GM19328 (cell line): ENCODE results near the gene JAK3.
"Not testable (repeated sequence)": the region's sequence is repeated elsewhere in the genome, so short reads cannot be mapped to it uniquely, and the experiment has no call there.

ENCODE experiments used
- ATAC-seq: cut with Tn5 transposase; IDR thresholded peaks from one replicate; pipeline ENCODE4 v1.9.1; 2021; ENCODE audit warnings: mild to moderate bottlenecking, moderate library complexity; ENCODE audit not compliant: unreplicated experiment

The JAK3 gene

DNA sequence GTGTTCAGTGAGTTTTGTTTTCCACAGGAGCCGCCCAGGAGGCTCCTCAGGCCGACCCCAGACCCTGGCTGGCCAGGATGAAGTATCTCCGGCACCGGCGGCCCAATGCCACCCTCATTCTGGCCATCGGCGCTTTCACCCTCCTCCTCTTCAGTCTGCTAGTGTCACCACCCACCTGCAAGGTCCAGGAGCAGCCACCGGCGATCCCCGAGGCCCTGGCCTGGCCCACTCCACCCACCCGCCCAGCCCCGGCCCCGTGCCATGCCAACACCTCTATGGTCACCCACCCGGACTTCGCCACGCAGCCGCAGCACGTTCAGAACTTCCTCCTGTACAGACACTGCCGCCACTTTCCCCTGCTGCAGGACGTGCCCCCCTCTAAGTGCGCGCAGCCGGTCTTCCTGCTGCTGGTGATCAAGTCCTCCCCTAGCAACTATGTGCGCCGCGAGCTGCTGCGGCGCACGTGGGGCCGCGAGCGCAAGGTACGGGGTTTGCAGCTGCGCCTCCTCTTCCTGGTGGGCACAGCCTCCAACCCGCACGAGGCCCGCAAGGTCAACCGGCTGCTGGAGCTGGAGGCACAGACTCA, 40.0 kb downstream of the JAK3 start:
- no peak for ATAC-seq

DNA sequence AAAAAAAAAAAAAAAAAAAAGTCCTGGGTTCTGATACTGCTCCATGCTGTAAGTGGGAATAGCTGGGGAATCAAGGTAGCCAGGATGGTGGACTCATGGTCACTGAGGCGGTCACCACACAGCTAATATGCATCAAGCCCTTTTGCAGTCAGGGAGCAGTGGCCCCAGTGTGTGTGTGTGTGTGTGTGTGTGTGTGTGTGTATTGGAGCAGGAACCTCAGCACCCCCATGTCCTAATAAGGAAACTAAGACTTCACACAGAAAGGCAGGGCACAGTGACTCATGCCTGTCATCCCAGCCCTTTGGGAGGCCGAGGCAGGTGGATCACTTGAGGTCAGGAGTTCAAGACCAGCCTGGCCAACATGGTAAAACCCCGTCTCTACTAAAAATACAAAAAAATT, 40.8 kb downstream of the JAK3 start:
- ATAC-seq, result no peak

DNA sequence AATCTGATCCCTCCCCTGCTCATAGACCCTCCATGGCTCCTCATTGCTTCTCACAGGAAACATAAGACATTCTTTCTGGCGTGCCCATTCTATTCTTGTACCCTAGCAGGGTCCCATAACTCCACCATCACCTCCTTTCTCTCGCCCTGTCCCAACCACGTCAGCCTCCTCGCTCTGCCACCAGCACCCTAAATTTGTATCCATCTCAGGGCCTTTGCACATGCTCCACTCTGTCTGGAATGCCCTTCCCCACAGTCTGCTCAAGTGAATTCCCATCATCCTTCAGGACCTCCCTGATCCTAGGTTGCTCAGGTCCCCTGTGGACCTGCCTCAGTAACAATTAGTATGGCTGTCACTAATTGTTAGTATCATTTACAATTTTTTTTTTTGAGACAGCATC, 42.4 kb downstream of the JAK3 start:
- ATAC-seq, result no peak

DNA sequence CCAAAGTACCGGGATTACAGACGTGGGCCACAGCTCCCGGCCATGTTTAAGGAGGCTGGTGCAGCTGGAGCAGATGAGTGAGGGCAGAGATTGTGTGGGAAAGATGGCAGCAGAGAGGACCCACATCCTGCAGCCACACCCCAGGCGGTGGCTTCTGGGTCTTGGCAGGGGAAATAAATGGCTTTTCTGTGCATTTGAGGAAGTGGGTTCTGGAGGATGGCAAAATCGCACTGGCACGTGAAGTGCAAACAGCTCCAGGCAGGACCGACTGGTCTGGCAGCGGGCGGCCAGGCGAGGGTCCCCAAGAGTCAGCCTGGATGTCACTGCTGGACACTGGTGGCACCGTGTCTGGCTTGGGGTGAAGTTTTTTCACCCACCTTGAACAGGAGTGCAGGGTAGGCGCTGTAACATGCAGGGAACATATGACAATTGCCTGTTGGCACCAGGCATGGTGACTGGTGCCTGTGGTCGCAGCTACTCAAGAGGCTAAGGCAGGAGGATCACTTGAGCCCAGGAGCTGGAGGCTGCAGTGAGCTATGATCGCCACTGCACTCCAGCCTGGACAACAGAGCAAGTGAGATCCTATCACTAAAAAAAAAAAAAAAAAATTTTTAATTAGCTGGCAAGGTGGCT, 44.4 kb downstream of the JAK3 start:
- ATAC-seq, result no peak

DNA sequence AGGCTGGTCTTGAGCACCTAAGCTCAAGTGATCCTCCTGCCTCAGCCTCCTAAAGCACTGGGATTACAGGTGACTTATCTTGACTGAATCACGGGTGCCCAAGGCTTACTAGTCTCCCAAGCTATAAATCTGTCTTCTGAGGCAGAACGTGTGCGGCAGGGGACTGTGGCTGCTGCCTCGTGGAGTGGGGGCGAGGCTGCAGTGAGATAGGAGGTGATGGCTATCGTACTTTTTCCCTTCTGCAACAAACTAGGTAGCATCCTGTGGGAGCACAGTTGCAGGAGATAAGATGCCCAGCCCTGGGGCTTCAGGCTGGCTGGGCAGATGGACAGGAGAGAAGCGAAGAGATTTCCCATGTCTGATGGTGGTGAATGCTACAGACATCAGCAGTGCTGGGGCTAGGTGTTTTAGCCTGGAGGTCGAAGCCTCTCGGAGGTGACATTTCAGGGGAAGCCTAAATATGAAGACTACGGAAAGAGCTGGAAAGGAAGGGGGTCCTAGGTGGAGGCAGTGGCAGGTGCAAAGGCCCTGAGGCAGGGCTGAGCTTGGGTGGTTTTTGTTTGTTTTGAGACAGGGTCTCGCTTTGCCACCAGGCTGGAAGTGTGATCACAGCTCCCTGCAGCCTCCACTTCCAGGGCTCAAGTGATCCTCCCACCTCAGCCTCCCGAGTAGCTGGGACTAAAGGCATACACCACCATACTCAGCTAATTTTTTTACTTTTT, 45.5 kb downstream of the JAK3 start:
- no peak for ATAC-seq

DNA sequence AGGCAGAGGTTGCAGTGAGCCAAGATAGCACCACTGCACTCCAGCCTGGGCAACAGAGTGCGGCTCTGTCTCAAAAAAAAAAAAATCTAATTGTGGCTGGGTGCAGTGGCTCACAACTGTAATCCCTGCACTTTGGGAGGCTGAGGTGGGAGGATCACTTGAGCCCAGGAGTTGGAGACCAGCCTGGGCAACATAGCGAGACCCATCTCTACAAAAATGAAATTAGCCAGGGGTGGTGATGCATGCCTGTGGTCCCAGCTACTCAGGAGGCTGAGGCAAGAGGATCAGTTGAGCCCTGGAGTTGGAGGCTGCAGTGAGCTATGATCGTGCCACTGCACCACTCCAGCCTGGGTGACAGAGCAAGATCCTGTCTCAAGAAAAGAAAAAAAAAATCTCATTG, 49.2 kb downstream of the JAK3 start:
- ATAC-seq, result not testable (repeated sequence)

DNA sequence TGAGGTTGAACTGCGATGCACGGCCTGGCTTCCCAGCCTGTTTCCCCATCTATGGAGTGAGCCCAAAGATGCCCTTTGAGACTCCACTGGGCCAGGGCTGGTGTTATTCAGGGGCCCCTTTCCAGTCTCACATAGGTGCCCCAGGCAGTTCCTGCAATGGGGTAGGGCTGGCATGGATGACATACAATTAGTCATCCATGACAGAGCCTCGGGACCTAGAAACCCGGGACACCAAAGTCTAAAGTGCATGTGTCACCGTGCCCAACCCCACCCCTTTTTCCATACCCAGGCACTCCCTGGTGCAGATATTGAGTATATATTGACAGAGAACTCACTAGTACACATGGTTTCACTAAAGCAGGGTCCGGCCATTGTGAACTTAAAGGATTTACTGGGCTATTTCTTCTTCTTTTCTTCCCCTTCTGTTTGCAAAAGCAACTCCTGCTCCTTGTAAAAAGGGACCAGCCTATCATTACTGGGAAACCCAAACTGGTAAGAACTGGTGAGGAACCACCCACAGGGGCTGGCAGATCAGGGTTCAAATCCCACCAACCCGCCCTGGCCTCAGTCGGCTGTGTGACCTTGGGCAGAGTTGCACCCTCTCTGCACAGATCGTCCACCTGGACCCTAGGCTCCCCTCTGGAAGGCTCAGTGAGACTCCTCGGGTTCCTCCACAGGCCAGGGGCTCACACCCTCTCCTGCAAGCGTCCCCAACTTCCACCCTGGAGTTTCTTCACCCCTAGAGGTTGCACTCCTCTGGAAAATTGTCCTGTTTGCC, 50.2 kb downstream of the JAK3 start:
- no peak for ATAC-seq

DNA sequence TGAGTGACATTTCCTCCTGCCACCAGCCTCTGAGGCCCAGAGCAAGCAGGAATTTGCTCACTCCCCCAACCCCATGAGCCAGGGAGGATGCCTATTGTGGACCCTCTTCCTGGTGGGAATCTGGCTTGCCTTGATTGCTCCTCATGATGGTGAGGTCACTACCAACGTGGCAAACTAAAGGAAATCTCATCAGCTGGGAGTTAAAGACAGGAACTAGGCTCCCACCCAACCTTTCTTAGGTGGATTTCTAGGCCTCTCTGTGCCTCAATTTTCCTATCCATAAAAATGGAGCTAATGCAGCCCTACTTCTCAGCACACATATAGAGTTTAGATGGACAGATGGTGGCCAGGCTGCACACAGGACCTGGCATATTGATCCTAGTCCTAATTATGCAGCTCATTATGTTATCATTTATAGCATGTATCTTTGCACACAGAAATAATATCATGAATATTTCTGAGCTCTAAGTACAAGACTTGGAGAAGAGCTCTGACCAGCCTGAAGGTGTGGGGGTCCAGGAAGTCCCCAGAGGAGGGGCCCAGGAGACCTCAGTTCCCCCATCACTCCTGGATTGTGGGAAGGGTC, 50.9 kb downstream of the JAK3 start:
- ATAC-seq, result no peak

DNA sequence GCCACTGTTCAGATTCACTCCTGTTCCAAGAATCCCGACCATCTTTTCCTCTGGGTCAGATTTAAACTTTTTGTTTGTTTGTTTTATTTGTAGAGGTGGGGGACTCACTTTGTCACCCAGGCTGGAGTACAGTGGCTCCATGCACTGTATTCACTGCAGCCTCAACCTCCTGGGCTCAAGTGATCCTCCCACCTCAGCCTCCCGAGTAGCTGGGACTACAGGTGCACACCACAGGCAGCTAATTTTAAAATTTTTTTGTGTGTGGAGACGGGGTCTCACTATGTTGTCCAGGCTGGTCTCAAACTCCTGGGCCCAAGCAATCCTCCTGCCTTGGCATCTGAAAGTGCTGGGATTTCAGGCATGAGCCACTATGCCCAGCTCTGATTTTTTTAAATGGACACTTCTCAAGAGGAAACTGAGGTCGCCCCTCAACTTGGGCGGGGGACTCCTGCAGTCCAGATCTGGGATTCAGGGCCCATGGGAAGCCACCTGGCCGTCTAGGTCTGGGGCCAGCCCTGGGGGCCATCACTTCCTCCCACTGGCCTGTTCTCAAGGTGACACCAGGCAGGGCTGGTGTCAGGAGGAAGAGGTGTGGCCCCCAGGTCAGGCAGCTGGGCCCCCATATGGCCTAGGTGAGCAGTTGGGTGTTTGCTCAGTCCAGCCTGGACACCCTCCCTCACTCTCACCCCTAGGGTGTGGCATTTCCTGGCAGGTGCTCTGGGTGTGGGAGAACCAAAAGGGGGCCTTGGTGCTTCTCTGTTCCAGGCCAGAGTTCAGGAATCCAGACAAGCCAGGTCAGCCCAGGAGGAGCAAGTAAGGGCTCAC, 51.6 kb downstream of the JAK3 start:
- ATAC-seq, result no peak

DNA sequence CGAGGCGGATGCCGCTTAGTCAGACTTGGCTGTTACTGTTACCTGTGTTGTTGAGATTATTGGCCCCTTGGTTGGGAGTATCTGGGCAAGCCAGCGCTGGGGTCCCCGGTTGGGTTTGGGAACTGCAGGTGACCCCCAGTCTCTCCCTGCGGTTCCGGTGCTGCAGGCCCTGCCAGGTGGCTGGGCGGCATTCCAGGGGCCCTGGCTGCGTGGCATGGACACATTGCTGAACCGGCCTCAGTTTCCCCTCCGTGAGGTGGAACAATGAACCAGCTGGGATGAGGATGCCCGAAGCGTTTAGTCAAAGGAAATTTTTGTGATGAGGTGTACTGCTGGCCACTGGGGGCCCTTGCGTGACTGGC, 52.3 kb downstream of the JAK3 start:
- ATAC-seq, result no peak

DNA sequence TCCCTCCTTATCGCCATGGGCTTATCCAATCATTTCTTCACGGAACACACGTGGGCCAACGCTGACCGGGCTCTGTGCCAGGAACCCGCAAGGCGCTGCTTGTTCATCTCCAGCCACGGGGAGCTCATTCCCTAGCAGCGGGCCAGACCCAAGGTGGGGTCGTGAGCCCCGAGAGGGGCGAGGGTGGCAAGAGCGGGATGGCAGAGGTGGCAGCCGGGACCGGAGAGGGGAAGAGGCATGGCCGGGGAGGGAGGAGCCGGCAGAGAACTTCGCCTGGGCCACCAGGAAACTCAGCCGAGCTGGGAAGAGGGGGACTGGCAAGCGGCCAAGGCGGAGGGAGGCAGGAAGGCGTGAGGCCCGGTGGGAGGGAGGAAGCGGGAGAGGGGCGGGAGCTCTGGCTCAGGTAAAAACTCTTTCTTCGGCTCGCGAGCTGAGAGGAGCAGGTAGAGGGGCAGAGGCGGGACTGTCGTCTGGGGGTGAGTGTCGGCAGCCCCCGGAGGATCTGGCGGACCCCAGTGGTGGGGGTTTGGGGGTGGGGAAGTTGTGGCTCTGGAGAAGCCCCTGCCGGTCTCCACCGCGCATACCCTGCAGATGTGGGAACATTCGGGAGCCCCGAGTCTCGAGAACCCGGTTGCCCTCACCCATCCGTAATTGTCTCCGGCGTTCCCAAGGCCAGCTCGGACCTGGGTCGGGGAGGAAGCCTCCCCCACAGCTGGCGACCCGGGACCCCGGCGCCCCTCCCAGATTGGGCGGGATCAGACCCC, 52.9 kb downstream of the JAK3 start, which contains the start of gene B3GNT3:
TSS of gene B3GNT3 (plus strand) at position 408 of the 764 bp plus-strand sequence. CDS start 12,670 bp downstream, outside the sequence.
- ATAC-seq, result no peak

DNA sequence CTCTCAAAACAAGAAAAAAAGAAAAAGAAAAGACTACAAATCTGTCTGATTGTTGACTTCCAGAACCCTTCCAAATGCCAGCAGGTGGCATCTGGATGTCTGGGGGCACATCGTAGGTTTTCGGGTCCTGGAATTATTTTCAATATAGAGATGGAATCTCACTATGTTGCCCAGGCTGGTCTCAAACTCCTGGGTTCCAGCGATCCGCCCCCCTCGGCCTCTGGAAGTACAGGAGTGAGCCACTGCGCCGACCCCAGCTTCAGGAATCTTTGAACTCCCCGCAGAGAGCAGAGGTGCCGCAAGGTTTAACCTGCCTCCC, 53.4 kb downstream of the JAK3 start:
- no peak for ATAC-seq

DNA sequence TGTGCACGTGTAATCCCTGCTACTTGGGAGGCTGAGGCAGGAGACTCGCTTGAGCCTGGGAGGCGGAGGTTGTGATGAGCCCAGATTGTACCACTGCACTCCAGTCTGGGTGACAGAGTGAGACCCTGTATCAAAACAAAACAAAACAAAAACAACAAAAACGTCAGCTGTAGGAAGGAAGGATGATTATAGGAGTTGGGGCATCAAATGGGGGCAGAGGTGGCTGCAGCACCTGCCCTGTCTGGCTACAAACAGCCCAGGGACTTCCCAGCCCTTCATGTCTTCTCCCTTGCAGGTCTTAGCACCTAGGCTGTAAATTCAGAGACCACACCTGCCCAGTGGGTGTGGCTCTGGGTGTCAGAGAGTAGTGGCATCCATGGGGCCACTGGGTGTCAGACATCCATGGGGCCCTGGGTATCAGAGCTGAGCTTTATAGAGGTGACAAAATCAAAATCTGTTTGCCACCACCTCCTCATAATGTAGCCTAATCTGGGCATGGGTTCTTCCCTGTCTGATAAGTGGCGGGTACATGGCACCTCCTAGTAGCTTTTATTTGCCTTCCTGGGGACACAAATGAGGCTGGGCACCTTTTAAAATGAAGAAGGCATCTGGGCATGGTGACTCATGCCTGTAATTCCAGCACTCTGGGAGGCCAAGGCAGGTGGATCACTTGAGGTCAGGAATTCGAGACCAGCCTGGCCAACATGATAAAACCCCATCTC, 57.6 kb downstream of the JAK3 start:
- ATAC-seq, result no peak

DNA sequence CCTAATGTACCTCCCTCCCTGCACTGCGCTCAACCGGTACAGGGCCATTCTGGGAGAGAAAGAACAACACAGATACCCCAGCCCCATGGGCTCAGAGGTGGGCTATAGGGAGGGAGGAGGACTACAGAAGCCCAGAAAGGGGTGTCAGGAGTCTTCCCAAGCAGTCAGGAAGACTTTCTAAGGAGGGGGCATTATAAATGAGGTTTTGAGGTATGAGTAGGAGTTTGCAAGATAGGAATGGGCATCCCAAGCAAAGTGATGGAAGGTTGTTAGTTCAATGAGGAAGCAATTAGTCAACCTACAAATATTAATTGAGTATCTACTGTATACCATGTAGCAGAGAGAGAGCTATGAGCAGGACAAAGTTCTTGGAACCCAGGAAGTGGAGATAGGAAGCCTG, 59.1 kb downstream of the JAK3 start:
- ATAC-seq, result no peak

DNA sequence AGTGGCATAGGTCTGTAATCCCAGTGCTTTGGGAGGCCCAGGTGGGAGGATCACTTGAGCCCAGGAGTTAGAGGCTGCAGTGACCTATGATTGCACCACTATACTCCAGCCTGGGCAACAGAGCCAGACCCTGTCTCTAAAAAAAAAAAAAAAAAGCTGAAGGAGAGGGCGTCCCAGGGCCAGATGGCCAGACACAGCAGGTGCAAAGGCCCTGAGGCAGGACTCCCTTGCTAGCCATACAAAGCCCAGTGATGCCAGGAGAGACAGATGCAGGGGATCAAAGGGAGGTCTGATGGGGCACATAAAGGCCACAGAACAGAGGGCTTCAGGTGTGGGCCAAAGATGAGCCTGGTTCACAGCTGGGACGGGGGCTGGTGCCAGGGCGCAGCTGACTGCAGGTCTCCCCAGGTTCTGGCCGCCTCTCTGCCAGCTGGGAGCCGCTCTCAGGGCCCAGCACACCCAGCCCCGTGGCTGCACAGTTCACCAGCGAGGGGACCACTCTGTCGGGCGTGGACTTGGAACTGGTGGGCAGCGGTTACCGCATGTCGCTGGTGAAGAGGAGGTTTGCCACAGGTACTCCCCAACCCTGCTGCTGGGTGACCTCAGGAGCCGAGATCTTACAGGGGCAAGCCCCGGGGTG, 60.4 kb downstream of the JAK3 start:
- ATAC-seq, result no peak

DNA sequence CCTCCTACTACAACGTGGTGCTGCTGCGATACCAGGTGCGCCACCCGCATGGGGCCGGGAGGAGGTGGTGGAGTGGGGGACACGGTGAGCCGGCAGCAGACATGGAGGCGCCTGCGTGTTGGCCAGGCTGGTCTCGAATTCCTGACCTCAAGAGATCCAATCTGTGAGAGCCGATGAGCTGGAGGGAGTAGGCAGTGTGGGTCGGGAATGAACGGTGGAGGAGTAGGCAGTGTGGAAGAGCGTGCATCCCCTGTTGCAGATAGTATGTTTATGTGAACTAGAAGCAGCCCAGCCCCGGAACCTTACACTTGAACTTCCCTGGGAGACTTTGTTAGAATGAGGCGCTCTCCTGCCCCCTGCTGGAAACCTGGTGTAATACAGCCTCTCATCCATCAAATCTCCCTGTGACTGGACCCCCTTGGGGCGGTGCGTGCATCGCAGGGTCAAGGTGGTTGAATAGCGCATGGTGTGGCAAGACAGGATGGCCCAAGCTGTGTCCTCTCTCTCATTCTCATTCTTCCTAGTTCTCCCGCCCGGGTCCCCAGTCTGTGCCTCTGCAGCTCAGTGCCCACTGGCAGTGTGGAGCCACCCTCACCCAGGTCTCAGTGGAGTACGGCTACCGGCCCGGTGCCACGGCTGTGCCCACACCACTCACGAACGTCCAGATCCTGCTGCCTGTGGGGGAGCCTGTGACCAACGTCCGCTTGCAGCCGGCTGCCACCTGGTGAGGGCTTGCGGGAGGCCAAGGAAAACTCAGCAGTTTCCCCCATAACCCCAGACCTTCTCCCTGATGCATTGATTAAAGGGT, 63.4 kb downstream of the JAK3 start:
- ATAC-seq, result no peak

DNA sequence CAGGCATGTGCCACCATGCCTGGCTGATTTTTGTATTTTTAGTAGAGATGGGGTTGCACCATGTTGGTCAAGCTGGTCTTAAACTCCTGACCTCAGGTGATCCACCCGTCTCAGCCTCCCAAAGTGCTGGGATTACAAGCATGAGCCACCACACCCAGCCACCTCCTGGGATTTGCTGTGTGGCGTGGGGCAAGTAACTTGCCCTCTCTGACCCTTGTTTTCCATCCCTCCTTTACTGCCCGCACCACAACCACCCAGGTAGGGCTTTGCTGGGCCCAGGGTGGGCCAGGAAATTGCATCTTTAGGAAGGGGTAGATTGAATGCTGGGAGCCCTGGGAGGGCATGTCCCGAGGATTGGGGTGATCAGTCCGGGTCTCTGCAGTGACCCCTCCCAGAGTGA, 64.1 kb downstream of the JAK3 start:
- not testable (repeated sequence) for ATAC-seq

DNA sequence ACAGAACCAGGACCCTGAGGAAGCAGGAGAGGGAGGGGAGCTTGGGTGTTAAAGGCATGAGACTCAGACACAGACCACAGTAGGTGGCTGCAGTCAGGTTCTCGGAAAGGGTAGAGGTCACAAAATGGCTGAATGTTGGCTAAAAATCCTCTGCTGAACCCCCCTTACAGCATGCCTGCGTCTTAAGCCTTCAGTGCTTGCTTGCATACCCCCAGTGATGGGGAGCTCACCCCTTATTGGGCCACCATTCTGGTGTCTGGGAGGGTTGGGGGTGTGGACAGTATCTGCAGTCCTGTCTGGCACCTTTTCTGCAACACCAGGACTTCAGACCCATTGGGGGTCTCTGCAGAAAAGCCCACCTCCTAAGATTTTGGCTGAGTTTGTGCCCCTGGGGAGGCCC, 67.0 kb downstream of the JAK3 start:
- ATAC-seq, result no peak
